Activated naive CD8-positive, alpha-beta T cell treated with anti-CD3 and anti-CD28 coated beads for 36 hours (primary cell): Measurements from ENCODE around the gene NTN5. TPM values are rescaled to one million over a fixed set of nuclear protein-coding genes. Genes with fewer than 3 reads are reported as not detected.
A peak's percentile ranks its signal among the peaks of the same experiment; 100 is the strongest.
"Not testable (repeated sequence)": the region's sequence is repeated elsewhere in the genome, so short reads cannot be mapped to it uniquely, and the experiment has no call there.

Experiments used
- DNase-seq: peaks from one replicate; pipeline ENCODE4 v3.0.0; 2021
- H3K27ac Mint-ChIP-seq: one replicate; pipeline ENCODE4 v1.8.0; 2022; ENCODE audit warnings: mild to moderate bottlenecking, moderate library complexity, mixed read lengths
- H3K27me3 Mint-ChIP-seq: one replicate; pipeline ENCODE4 v1.8.0; 2022; ENCODE audit warnings: mild to moderate bottlenecking, mixed read lengths
- H3K36me3 Mint-ChIP-seq: one replicate; pipeline ENCODE4 v1.8.0; 2021; ENCODE audit warnings: mild to moderate bottlenecking, mixed read lengths
- H3K4me1 Mint-ChIP-seq: one replicate; pipeline ENCODE4 v1.8.0; 2021; ENCODE audit warnings: mixed read lengths
- H3K4me3 Mint-ChIP-seq: one replicate; pipeline ENCODE4 v1.8.0; 2022; ENCODE audit warnings: mild to moderate bottlenecking, moderate library complexity, mixed read lengths
- H3K9me3 Mint-ChIP-seq: one replicate; pipeline ENCODE4 v1.8.0; 2022; ENCODE audit warnings: mixed read lengths
- total RNA-seq, 2 experiments: library from RNA; stranded (reverse); gene quantifications; one replicate each; pipeline ENCODE4 v1.2.3, GENCODE V29; 2021

The NTN5 gene
- total RNA-seq, 2 experiments from 2014 or later: 0.21 to 0.24 TPM

- Mint-ChIP-seq H3K36me3 (no peaks in the 10 kb centered on the region), H3K27ac (no peak overlapping the region), H3K27me3 (no peaks in the 10 kb centered on the region), H3K4me1 (peaks cover 7% of the 10 kb centered on the region), H3K9me3 (no peaks in the 10 kb centered on the region), H3K4me3 (no peak overlapping the region)
- no peak for DNase-seq
Measured at GRCh38 chr19:48664476-48664875, 8.3 kb downstream of the NTN5 start.

- no peak overlapping the region for H3K4me3 Mint-ChIP-seq
- H3K9me3 Mint-ChIP-seq: no peaks in the 10 kb centered on the region
- DNase-seq: no peak
- H3K36me3 Mint-ChIP-seq: no peaks in the 10 kb centered on the region
- H3K27me3 Mint-ChIP-seq: no peaks in the 10 kb centered on the region
- H3K4me1 Mint-ChIP-seq: peaks cover 7% of the 10 kb centered on the region
- no peak overlapping the region for H3K27ac Mint-ChIP-seq
Measured at GRCh38 chr19:48663667-48664066, 9.2 kb downstream of the NTN5 start.

GRCh38 chr19:48661711-48662090 is 11.1 kb downstream of the NTN5 start:
- H3K27me3 Mint-ChIP-seq: no peaks in the 10 kb centered on the region
- H3K4me1 Mint-ChIP-seq: peaks cover 10% of the 10 kb centered on the region
- H3K4me3 Mint-ChIP-seq: no peak overlapping the region
- no peak overlapping the region for H3K27ac Mint-ChIP-seq
- no peaks in the 10 kb centered on the region for H3K36me3 Mint-ChIP-seq
- DNase-seq: no peak
- H3K9me3 Mint-ChIP-seq: no peaks in the 10 kb centered on the region

GRCh38 chr19:48660852-48661710 is 11.7 kb downstream of the NTN5 start:
- H3K9me3 Mint-ChIP-seq: no peaks in the 10 kb centered on the region
- no peaks in the 10 kb centered on the region for H3K27me3 Mint-ChIP-seq
- H3K4me3 Mint-ChIP-seq: peak overlapping the region; percentile 50
- peak; percentile 79 for DNase-seq
- H3K27ac Mint-ChIP-seq: peak overlapping the region; percentile 96
- H3K36me3 Mint-ChIP-seq: no peaks in the 10 kb centered on the region
- peaks cover 10% of the 10 kb centered on the region for H3K4me1 Mint-ChIP-seq

DNA sequence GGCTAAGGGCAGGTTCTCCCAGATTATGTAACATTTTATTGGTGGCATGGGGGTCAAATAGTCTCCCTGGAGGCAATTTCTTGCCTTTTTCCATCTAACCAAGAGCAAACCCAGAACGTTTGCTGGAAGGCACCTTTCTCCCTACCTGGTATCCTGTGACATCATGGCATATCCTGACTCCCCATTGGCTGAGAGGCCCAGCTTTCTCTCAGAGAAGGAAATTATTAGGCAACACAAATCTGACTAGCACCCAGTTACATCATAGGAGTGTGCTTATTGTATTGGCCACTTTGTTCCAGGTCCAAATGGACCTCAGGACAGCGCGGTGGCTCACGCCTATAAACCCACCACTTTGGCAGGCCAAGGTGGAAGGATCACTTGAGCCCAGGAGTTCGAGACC is 13.0 kb downstream of the NTN5 start:
- no peaks in the 10 kb centered on the region for H3K9me3 Mint-ChIP-seq
- H3K27me3 Mint-ChIP-seq: no peaks in the 10 kb centered on the region
- no peak for DNase-seq
- peaks cover 10% of the 10 kb centered on the region for H3K4me1 Mint-ChIP-seq
- H3K27ac Mint-ChIP-seq: no peak overlapping the region
- H3K4me3 Mint-ChIP-seq: no peak overlapping the region
- no peaks in the 10 kb centered on the region for H3K36me3 Mint-ChIP-seq

- H3K9me3 Mint-ChIP-seq: no peaks in the 10 kb centered on the region
- H3K4me1 Mint-ChIP-seq: peaks cover 10% of the 10 kb centered on the region
- H3K27me3 Mint-ChIP-seq: no peaks in the 10 kb centered on the region
- H3K36me3 Mint-ChIP-seq: no peaks in the 10 kb centered on the region
- no peak overlapping the region for H3K27ac Mint-ChIP-seq
- no peak for DNase-seq
- H3K4me3 Mint-ChIP-seq: no peak overlapping the region
Measured at GRCh38 chr19:48658483-48658882, 14.3 kb downstream of the NTN5 start.

- not testable (repeated sequence) for H3K9me3 Mint-ChIP-seq, H3K27ac Mint-ChIP-seq, H3K27me3 Mint-ChIP-seq, DNase-seq, H3K4me3 Mint-ChIP-seq, H3K36me3 Mint-ChIP-seq
- H3K4me1 Mint-ChIP-seq: peaks cover 10% of the 10 kb centered on the region
Measured at GRCh38 chr19:48657828-48658227, 15.0 kb downstream of the NTN5 start.

- Mint-ChIP-seq H3K4me1 (peaks cover 10% of the 10 kb centered on the region), H3K27ac (no peak overlapping the region), H3K36me3 (no peaks in the 10 kb centered on the region), H3K27me3 (no peaks in the 10 kb centered on the region), H3K9me3 (no peaks in the 10 kb centered on the region), H3K4me3 (no peak overlapping the region)
- DNase-seq: no peak
Measured at GRCh38 chr19:48656840-48657474, 15.9 kb downstream of the NTN5 start.

GRCh38 chr19:48654299-48655059 is 18.3 kb downstream of the NTN5 start:
- no peak for DNase-seq
- H3K4me3 Mint-ChIP-seq: no peak overlapping the region
- no peaks in the 10 kb centered on the region for H3K36me3 Mint-ChIP-seq
- H3K27ac Mint-ChIP-seq: no peak overlapping the region
- no peaks in the 10 kb centered on the region for H3K9me3 Mint-ChIP-seq
- H3K4me1 Mint-ChIP-seq: peaks cover 6% of the 10 kb centered on the region
- no peaks in the 10 kb centered on the region for H3K27me3 Mint-ChIP-seq

DNA sequence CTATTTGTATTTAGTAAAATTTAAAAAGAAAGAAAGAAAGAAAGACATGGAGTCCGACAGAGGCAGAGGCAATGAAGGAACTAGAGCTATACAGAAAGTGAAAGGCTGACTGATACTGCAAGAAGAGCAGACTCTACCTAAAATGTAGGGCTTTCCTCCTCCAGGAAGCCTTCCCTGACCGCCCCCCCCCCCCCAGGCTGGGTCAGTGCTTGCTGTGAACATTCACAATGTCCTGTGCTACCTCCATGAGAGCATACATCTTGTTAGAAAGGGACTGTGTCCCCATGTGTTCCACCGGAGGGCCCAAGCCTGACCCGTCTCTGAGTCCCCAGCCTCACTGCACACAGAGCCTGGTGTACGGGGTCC is 21.2 kb downstream of the NTN5 start:
- no peaks in the 10 kb centered on the region for H3K27me3 Mint-ChIP-seq
- no peak overlapping the region for H3K27ac Mint-ChIP-seq
- no peaks in the 10 kb centered on the region for H3K36me3 Mint-ChIP-seq
- no peak for DNase-seq
- H3K4me3 Mint-ChIP-seq: no peak overlapping the region
- peaks cover 13% of the 10 kb centered on the region for H3K4me1 Mint-ChIP-seq
- no peaks in the 10 kb centered on the region for H3K9me3 Mint-ChIP-seq

- H3K4me1 Mint-ChIP-seq: peaks cover 15% of the 10 kb centered on the region
Measured at GRCh38 chr19:48650974-48651682, 21.7 kb downstream of the NTN5 start.

DNA sequence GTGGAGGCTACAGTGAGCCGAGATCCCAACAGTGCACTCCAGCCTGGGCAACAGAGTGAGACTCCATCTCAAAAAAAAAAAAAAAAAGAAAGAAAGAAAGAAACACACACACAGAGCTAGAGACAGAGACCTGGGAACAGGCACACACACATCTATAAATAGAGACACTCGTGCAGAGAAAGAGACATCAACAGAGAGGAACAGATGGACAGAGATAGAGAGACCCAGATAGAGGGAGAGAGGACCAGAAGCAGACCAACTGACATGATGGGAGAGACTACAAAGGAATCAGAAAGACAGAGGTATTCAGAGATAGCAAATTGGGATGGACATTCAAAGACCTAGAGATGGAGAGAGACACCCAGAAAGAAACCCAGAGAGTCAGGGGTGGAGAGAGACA is 24.7 kb downstream of the NTN5 start:
- no peak for DNase-seq
- Mint-ChIP-seq H3K27me3 (no peaks in the 10 kb centered on the region), H3K36me3 (no peaks in the 10 kb centered on the region), H3K4me1 (peaks cover 28% of the 10 kb centered on the region), H3K9me3 (no peaks in the 10 kb centered on the region), H3K27ac (no peak overlapping the region), H3K4me3 (no peak overlapping the region)

More at GRCh38 chr19:48650974-48651682, 21.7 kb downstream of the NTN5 start:
- Mint-ChIP-seq H3K4me3 (no peak overlapping the region), H3K36me3 (no peaks in the 10 kb centered on the region), H3K9me3 (no peaks in the 10 kb centered on the region), H3K27ac (no peak overlapping the region), H3K27me3 (no peaks in the 10 kb centered on the region)
- no peak for DNase-seq

DNA sequence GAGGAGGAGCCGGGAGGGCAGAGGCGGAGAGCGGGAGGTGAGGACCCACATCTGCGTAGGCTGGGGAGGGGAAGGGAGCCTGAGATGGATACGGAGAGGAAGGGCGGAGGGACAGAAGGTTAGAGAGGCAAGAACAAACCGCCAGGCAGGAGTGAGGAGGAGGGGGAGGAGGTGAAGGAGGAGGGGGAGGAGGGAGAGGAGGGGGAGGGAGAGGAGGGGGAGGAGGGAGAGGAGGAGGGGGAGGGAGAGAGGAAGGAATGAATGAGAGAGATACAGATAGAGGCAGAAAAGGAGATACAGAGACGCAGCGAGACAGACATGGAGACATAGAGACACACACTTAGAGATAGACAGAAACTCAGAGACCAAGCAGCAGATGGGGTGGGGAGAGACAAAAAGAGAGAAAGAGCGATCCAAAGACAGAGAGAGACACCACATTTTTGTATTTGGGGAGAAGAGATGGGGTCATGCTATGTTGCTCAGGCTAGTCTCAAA is 26.0 kb downstream of the NTN5 start:
- Mint-ChIP-seq H3K27ac (peak overlapping the region; percentile 36), H3K9me3 (no peaks in the 10 kb centered on the region), H3K27me3 (no peaks in the 10 kb centered on the region), H3K4me1 (peaks cover 28% of the 10 kb centered on the region), H3K4me3 (peak overlapping the region; percentile 26), H3K36me3 (no peaks in the 10 kb centered on the region)
- DNase-seq: no peak

DNA sequence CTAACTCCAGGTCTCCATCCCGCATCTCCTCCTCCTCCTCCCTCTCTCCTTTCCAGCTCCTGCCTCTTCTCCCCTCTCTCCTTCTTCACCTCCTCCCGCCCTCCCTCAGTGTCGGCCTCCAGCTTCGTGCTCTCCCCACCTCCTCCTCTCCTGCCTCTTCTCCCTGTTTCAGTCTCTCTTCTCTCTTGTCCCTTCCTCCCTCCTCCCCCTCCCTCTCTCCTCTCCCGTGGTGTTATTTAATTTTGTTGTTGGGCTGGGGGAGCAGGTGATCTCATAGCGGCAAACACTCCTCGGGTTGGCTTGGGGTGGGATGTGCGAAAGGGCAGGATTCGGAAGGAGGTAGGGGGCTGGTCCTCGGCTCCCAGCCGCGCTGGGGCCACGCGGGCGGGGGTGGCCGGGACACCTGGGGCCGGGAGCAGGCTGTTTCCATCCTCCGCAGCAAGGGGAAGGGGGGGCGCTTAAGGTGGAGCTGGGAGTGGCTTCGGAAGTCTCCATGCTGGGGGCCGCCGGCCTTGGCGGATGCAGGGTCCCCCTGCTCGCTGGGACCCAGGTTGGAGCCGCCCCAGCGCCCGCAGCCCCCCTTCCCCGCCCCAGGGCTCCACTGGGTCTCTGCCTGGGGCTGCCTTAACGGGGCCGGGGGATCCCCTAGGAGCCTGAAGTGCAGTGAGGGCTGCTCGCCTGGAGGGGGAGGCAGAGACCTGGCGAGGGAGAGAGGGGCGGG is 26.7 kb downstream of the NTN5 start, which contains the start of gene CA11:
Gene CA11 (minus strand): TSS at position 187 of the 721 bp plus-strand sequence. CDS start 555 bp downstream, outside the sequence.
- Mint-ChIP-seq H3K4me3 (peak within 1 kb of the TSS; percentile 86), H3K27me3 (no peaks in the 10 kb centered on the region), H3K4me1 (peaks cover 28% of the 10 kb centered on the region), H3K27ac (peak within 1 kb of the TSS; percentile 78), H3K36me3 (no peaks in the 10 kb centered on the region), H3K9me3 (no peaks in the 10 kb centered on the region)
- DNase-seq: peak; percentile 94
